SH-SY5Y (cell line): ENCODE measurements around the gene PSENEN.

Source experiments
- GATA2 ChIP-seq: IDR thresholded peaks from 2 replicates; pipeline ENCODE4 v1.6.1; 2011; ENCODE audit warnings: mild to moderate bottlenecking, low read depth, low read length
- GATA3 ChIP-seq: IDR thresholded peaks from 2 replicates; pipeline ENCODE4 v1.6.1; 2011; ENCODE audit warnings: low read depth, mild to moderate bottlenecking, low read length, moderate library complexity

The PSENEN gene

GRCh38 chr19:35760711-35761349 is 15.4 kb downstream of the PSENEN start:
- TF ChIP-seq GATA2: no peak
- no peak for TF ChIP-seq GATA3

- TF ChIP-seq GATA2 (no peak), GATA3 (no peak)
Measured at GRCh38 chr19:35764432-35765315, 19.2 kb downstream of the PSENEN start.

GRCh38 chr19:35766571-35767104 is 21.2 kb downstream of the PSENEN start:
- TF ChIP-seq GATA3: no peak
- no peak for TF ChIP-seq GATA2

- TF ChIP-seq GATA2: no peak
- no peak for TF ChIP-seq GATA3
Measured at GRCh38 chr19:35767288-35768081, 22.0 kb downstream of the PSENEN start.

DNA sequence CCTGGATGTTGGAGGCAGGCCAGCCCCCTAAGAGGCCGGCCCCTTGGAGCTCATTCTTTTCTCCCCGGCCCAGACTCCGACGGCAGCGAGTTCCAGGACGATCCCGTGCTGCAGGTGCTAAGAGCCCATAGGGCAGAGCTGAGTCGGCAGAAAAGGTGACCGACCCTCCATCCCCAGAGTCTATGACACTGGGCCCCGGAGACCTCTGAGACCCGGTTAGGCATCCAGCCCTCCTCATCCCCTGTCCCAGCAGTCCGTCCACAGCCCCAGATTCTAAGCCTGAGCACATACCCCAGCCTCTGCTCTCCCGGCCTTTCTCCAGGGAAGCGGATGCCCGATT is 22.6 kb downstream of the PSENEN start:
- no peak for TF ChIP-seq GATA3
- no peak for TF ChIP-seq GATA2

- no peak for TF ChIP-seq GATA2
- TF ChIP-seq GATA3: no peak
Measured at GRCh38 chr19:35773020-35773806, 27.8 kb downstream of the PSENEN start.

GRCh38 chr19:35774274-35775045 is 29.0 kb downstream of the PSENEN start:
- TF ChIP-seq GATA3 (no peak), GATA2 (no peak)

DNA sequence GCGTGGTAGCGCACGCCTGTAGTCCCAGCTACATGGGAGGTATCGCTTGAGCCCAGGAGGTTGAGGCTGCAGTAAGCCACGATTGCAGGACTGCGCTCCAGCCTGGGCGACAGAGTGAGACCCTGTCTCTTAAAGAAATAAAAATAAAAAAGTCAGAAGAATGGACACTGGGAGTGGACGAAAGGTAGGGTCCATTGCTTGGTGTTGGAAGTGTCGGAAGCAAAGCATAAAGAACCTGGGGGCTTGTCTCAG is 29.5 kb downstream of the PSENEN start:
- TF ChIP-seq GATA2 (no peak), GATA3 (no peak)

- TF ChIP-seq GATA2: no peak
- no peak for TF ChIP-seq GATA3
Measured at GRCh38 chr19:35775298-35776101, 30.0 kb downstream of the PSENEN start, which contains the start of gene ARHGAP33. ARHGAP33 (plus strand) TSS chr19:35775564; CDS start chr19:35775659, 95 bp downstream.

DNA sequence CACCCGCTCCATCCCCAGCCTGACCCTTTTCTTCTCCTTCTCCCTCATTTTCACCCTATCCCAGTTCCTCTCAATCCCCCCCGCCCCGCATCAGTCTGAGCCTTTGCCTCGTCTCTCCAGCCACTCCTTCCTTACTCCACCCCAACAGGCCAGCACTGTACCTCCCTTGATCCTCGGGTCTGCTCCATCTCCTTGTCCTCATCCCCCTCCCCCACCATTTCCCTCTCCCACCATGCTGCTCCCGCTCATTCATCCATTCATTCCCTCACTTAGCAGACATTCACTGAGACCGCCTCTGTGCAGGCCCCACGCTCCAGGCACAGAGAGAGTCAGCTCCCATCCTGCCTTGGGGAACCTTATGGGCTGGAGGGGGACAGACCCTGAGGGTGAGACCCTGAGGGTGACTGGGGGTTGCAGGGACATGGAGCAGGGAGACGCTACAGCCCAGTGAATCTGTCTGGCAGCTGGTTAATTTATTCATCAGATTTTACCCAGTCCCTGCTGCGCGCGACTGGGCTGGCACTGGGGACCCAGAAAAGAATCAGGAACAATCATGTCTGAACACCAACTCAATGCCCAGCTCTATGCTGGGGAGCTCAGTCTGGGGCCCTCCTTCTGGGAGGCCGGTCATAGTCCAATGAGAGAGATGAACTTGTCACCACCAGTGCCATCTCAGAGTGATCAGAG is 30.8 kb downstream of the PSENEN start:
- TF ChIP-seq GATA2: no peak
- no peak for TF ChIP-seq GATA3

DNA sequence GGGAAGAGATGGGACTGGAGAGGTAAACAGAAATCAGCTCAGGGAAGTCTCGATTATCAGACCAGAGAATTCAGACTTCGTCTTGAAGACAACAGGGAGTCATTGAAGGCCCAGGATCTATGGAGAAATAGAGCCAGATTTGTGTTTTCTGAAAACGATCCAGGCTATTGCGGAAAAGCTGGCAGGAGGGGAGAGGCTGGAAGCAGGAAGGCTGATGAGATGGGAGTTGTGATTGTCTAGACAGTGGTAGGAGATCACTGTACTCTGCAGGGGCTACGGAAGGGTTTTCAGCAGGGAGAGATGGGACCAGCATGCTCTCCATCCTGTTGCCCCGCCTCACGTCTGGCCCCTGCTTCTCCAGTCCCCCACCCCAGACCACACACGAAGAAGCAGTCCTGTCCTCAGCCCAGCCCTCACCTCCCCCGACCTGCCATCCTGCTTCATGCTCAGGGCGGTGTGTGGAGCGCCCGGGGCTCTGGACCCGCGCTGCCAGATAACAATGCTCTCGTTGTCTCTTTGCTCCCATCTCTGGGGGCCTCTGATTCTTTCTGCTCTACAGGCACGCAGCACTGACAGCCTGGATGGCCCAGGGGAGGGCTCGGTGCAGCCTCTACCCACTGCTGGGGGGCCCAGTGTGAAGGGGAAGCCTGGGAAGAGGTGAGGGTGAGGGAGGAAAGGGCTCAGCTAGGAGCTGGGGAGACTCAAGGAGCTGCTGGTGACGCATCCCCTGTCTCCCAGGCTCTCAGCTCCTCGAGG is 31.8 kb downstream of the PSENEN start:
- no peak for TF ChIP-seq GATA2
- no peak for TF ChIP-seq GATA3

DNA sequence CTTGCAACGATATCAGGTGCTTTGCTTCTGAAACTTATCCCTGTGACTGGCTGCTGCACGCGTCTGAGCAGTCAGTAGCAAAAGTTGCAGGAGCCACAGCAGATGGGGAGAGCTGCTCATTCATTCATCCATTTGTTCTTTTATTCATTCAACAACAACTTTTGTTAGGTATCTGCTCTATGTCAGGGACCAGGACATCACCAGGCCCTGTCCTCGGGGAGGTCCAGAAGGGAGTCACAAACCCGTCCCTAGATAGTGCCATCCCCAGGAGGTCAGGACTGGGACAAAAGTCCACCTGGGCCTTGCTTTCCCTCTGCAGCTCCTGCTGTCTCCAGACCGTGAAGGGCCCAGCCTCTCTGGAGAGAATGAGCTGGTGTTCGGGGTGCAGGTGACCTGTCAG is 32.5 kb downstream of the PSENEN start:
- TF ChIP-seq GATA3: no peak
- no peak for TF ChIP-seq GATA2
